Fibroblast of skin of right biceps (primary cell): ENCODE measurements around the gene HOXD11.

Source experiments
- DNase-seq: peaks from one replicate; pipeline ENCODE4 v3.0.0-alpha.2; 2013

HOXD11 gene

GRCh38 chr2:176122683-176123410, 15.8 kb downstream of the HOXD11 start, which contains the start of gene HOXD9:
Gene HOXD9, plus strand, starts transcription at chr2:176122719. Its CDS starts 50 bp downstream, at chr2:176122769.
- peak; percentile 90 for DNase-seq

GRCh38 chr2:176123411-176124109, 16.5 kb downstream of the HOXD11 start:
- DNase-seq, result no peak

GRCh38 chr2:176124110-176124946, 17.2 kb downstream of the HOXD11 start:
- no peak for DNase-seq

- DNase-seq, result no peak
These were observed 18.1 kb downstream of the HOXD11 start for GRCh38 chr2:176124947-176125771.

GRCh38 chr2:176125772-176126054, 18.6 kb downstream of the HOXD11 start:
- no peak for DNase-seq

GRCh38 chr2:176126929-176127773, 20.1 kb downstream of the HOXD11 start:
- DNase-seq, result peak; percentile 82

- no peak for DNase-seq
These were observed 20.6 kb downstream of the HOXD11 start for GRCh38 chr2:176127774-176128072.

GRCh38 chr2:176128172-176128981, 21.3 kb downstream of the HOXD11 start:
- DNase-seq, result peak; percentile 68

- peak; percentile 97 for DNase-seq
These were observed 22.1 kb downstream of the HOXD11 start, which contains the start of gene HOXD8 for GRCh38 chr2:176128982-176129796. Gene HOXD8, plus strand, starts transcription at chr2:176129705. Its CDS starts 662 bp downstream, at chr2:176130367.

GRCh38 chr2:176129813-176130146, 22.7 kb downstream of the HOXD11 start:
- DNase-seq, result no peak

GRCh38 chr2:176130147-176130956, 23.3 kb downstream of the HOXD11 start:
- peak; percentile 96 for DNase-seq

- DNase-seq, result no peak
These were observed 24.1 kb downstream of the HOXD11 start for GRCh38 chr2:176130957-176131847.

- DNase-seq, result no peak
These were observed 24.7 kb downstream of the HOXD11 start for GRCh38 chr2:176131848-176132158.

- peak; percentile 91 for DNase-seq
These were observed 25.4 kb downstream of the HOXD11 start for GRCh38 chr2:176132205-176133171.

- DNase-seq, result no peak
These were observed 26.3 kb downstream of the HOXD11 start for GRCh38 chr2:176133389-176133788.

GRCh38 chr2:176134035-176134434, 27.0 kb downstream of the HOXD11 start:
- DNase-seq, result no peak

GRCh38 chr2:176135035-176135440, 28.0 kb downstream of the HOXD11 start:
- peak; percentile 80 for DNase-seq
